Gastroesophageal sphincter (tissue), 3 donors: ENCODE results near the gene STUB1.

Experiments used
- POLR2A ChIP-seq, 2 donors: fragments of 450-650 bp; IDR thresholded peaks; one replicate each; pipeline ENCODE4 v1.6.1; 2017; ENCODE audit warnings: antibody characterized with exemption in 2 of 2, mild to moderate bottlenecking in 2 of 2, moderate library complexity in 1 of 2
- TF ChIP-seq, protein P1 (sequence below), 4 experiments: fragments of 200-600 bp in 2 of 4; fragments of 450-650 bp in 2 of 4; sonication (generic) in 1 of 4; IDR thresholded peaks; one replicate each; pipeline ENCODE4 v1.5.1; 2017 to 2019; ENCODE audit warnings: antibody characterized with exemption in 4 of 4, mild to moderate bottlenecking in 2 of 4, moderate library complexity in 2 of 4

DNA sequence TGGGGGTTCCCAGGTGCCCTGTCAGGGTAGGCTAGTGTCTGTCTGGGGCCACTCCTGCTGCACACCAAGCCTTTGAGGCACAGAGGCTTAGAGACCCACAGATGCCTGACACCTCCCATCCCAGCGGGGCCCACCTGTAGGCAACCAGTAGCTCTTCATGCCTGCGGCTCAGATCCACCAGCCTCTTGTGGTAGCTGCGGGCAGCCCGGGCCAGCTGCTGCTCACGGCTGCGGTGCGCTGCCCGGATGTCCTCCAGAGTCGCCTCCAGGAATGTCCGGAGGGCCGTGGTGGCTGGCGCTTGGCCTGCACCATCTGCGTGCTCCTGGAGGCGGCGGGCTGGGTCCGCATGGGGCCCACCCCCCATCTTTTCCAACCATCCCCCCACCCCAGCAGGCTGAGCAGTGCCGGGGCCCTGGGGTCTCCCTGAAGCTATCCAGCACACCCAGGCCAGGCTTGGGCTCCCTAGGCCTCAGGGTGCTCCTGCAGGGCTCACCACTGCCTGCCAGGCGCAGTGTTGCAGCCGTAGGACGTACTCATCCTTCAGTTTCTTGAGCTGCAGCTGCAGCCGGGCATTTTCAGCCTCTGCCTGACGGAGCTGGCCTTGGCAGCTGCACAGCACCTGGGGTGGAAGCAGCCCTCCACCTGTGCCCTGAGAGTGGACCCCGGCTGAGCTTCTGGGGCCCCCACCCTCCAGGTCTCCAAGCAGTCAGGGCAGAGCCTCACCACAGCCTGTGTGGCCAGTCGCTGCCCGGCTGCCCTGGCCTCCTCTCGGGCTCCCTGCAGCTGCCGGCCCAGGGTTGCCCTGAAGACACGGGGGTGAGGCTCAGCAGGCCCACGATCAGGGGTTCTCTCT lies 44.2 kb downstream of the STUB1 start:
- no peak for TF ChIP-seq POLR2A (IDR thresholded peaks at IDR 0.05)
- TF ChIP-seq, protein P1, sequence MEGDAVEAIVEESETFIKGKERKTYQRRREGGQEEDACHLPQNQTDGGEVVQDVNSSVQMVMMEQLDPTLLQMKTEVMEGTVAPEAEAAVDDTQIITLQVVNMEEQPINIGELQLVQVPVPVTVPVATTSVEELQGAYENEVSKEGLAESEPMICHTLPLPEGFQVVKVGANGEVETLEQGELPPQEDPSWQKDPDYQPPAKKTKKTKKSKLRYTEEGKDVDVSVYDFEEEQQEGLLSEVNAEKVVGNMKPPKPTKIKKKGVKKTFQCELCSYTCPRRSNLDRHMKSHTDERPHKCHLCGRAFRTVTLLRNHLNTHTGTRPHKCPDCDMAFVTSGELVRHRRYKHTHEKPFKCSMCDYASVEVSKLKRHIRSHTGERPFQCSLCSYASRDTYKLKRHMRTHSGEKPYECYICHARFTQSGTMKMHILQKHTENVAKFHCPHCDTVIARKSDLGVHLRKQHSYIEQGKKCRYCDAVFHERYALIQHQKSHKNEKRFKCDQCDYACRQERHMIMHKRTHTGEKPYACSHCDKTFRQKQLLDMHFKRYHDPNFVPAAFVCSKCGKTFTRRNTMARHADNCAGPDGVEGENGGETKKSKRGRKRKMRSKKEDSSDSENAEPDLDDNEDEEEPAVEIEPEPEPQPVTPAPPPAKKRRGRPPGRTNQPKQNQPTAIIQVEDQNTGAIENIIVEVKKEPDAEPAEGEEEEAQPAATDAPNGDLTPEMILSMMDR (IDR thresholded peaks at IDR 0.05) = no peak
